CD8-positive, alpha-beta memory T cell (primary cell): ENCODE results near the gene ZNF621. TPM values are rescaled to one million over a fixed set of nuclear protein-coding genes. Genes with fewer than 3 reads are reported as not detected.

ENCODE experiments used
- CTCF ChIA-PET: fragments of 350-600 bp; sonication (Branson Sonifier 250); formaldehyde crosslinking; loops from one replicate; lab custom pipeline; 2021; ENCODE audit warnings: antibody characterized with exemption; lab: Charles Lee
- POLR2A ChIA-PET: fragments of 350-600 bp; sonication (Branson Sonifier 250); formaldehyde crosslinking; loops from one replicate; lab custom pipeline; 2021; ENCODE audit warnings: antibody characterized with exemption; lab: Charles Lee
- DNase-seq, 5 donors: peaks; one replicate each; pipeline versions ENCODE4 v3.0.0 to v3.0.0-alpha.2; 2020 to 2022; ENCODE audit warnings: mixed read lengths in 1 of 5
- H3K27ac ChIP-seq: one replicate; pipeline ENCODE4 v1.7.0; 2013; ENCODE audit warnings: low read depth, mild to moderate bottlenecking, low read length, moderate library complexity
- H3K27me3 ChIP-seq: 2 replicates; pipeline ENCODE4 v1.7.0; 2013; ENCODE audit warnings: low read length, mild to moderate bottlenecking; ENCODE audit not compliant: insufficient read depth, poor library complexity, severe bottlenecking
- H3K36me3 ChIP-seq: 2 replicates; pipeline ENCODE4 v1.7.0; 2013; ENCODE audit warnings: mild to moderate bottlenecking, low read length, moderate library complexity; ENCODE audit not compliant: insufficient read depth
- H3K4me1 ChIP-seq: 2 replicates; pipeline ENCODE4 v1.7.0; 2013; ENCODE audit warnings: mild to moderate bottlenecking, low read length, moderate library complexity; ENCODE audit not compliant: insufficient read depth
- H3K4me3 ChIP-seq: 2 replicates; pipeline ENCODE4 v1.7.0; 2013; ENCODE audit warnings: mild to moderate bottlenecking, low read length
- H3K9me3 ChIP-seq: 2 replicates; pipeline ENCODE4 v1.7.0; 2013; ENCODE audit warnings: mild to moderate bottlenecking, low read length
- H3K27ac Mint-ChIP-seq, 8 donors: one replicate each; pipeline ENCODE4 v1.8.0; 2020 to 2021; ENCODE audit warnings: mixed read lengths in 8 of 8, mild to moderate bottlenecking in 6 of 8, inconsistent platforms in 3 of 8, moderate library complexity in 3 of 8
- H3K27me3 Mint-ChIP-seq, 2 donors: one replicate each; pipeline ENCODE4 v1.8.0; 2020 to 2021; ENCODE audit warnings: mixed read lengths in 2 of 2, mild to moderate bottlenecking in 1 of 2, moderate library complexity in 1 of 2
- H3K36me3 Mint-ChIP-seq, 3 donors: one replicate each; pipeline ENCODE4 v1.8.0; 2020 to 2021; ENCODE audit warnings: mixed read lengths in 3 of 3, inconsistent platforms in 1 of 3, mild to moderate bottlenecking in 1 of 3
- H3K4me1 Mint-ChIP-seq, 3 donors: one replicate each; pipeline ENCODE4 v1.8.0; 2020 to 2021; ENCODE audit warnings: mixed read lengths in 3 of 3, inconsistent platforms in 1 of 3, mild to moderate bottlenecking in 1 of 3
- H3K4me3 Mint-ChIP-seq, 7 donors: one replicate each; pipeline ENCODE4 v1.8.0; 2020 to 2021; ENCODE audit warnings: mixed read lengths in 7 of 7, mild to moderate bottlenecking in 6 of 7, moderate library complexity in 4 of 7, inconsistent platforms in 2 of 7
- H3K9me3 Mint-ChIP-seq, 5 donors: one replicate each; pipeline ENCODE4 v1.8.0; 2020 to 2022; ENCODE audit warnings: mixed read lengths in 5 of 5, mild to moderate bottlenecking in 3 of 5, moderate library complexity in 2 of 5, inconsistent platforms in 1 of 5
- polyA plus RNA-seq: library from polyadenylated mRNA; unstranded; fragments of 300-500 nt; fragmentation: Illumina TruSeq; gene quantifications from one replicate; pipeline ENCODE4 v1.2.3, GENCODE V29; 2021
- total RNA-seq, 2 experiments: library from RNA; stranded (reverse); gene quantifications; one replicate each; pipeline ENCODE4 v1.2.3, GENCODE V29; 2021

The ZNF621 gene
- total and polyA plus RNA-seq, 3 experiments from 2014 or later = 3.2 to 22.5 (median 20.7) TPM

- Mint-ChIP-seq H3K27ac (peak overlapping the region in 1 of 8 donors; percentile 37), H3K4me3 (no peak overlapping the region), H3K27me3 (no peaks in the 10 kb centered on the region), H3K9me3 (no peaks in the 10 kb centered on the region), H3K36me3 (peaks cover 0 to 1% (median 0%) of the 10 kb centered on the region in 3 donors), H3K4me1 (peaks cover 0 to 2% (median under 1%) of the 10 kb centered on the region in 3 donors)
- no peaks in the 10 kb centered on the region for H3K9me3 ChIP-seq
- DNase-seq = no peak
- no peaks in the 10 kb centered on the region for H3K27me3 ChIP-seq
- ChIA-PET CTCF (no interaction called here), POLR2A (no interaction called here)
- H3K4me3 ChIP-seq = no peak overlapping the region
- no peak overlapping the region for H3K27ac ChIP-seq
- H3K36me3 ChIP-seq = no peaks in the 10 kb centered on the region
- H3K4me1 ChIP-seq = no peaks in the 10 kb centered on the region
These were observed 24.8 kb upstream of the ZNF621 start for GRCh38 chr3:40499952-40500351.

GRCh38 chr3:40502034-40502433 is 22.7 kb upstream of the ZNF621 start:
- no peak overlapping the region for H3K4me3 ChIP-seq
- peaks cover 0 to 3% (median 1%) of the 10 kb centered on the region in 3 donors for H3K36me3 Mint-ChIP-seq
- no peaks in the 10 kb centered on the region for H3K9me3 Mint-ChIP-seq
- H3K9me3 ChIP-seq = no peaks in the 10 kb centered on the region
- ChIA-PET CTCF (interaction anchor here (0.6 kb wide), 1 partner anchor 115 kb away, joined by 3 read pairs; the partner anchor contains the start of gene ENTPD3), POLR2A (no interaction called here)
- H3K4me3 Mint-ChIP-seq = no peak overlapping the region
- H3K27me3 Mint-ChIP-seq = no peaks in the 10 kb centered on the region
- no peaks in the 10 kb centered on the region for H3K27me3 ChIP-seq
- no peaks in the 10 kb centered on the region for H3K36me3 ChIP-seq
- H3K27ac ChIP-seq = no peak overlapping the region
- peaks cover 15 to 21% (median 20%) of the 10 kb centered on the region in 3 donors for H3K4me1 Mint-ChIP-seq
- H3K4me1 ChIP-seq = peaks cover 10% of the 10 kb centered on the region
- no peak overlapping the region for H3K27ac Mint-ChIP-seq
- no peak for DNase-seq

- Mint-ChIP-seq H3K27me3 (no peaks in the 10 kb centered on the region), H3K36me3 (peaks cover 0 to 3% (median 3%) of the 10 kb centered on the region in 3 donors), H3K9me3 (no peaks in the 10 kb centered on the region), H3K4me3 (peak overlapping the region; percentile 93 to 98 (median 97)), H3K27ac (peak overlapping the region in 5 of 8 donors; percentile 35 to 90 (median 54)), H3K4me1 (peaks cover 15 to 21% (median 20%) of the 10 kb centered on the region in 3 donors)
- ChIA-PET CTCF (interaction anchor here (0.7 to 1.5 kb wide), 4 partner anchors 19 to 197 kb away, joined by 3 to 8 read pairs (median 4); partner anchors contain the start of gene ZNF621), POLR2A (interaction anchor here (1.0 to 1.5 kb wide), 5 partner anchors 19 to 53 kb away, joined by 3 to 5 read pairs (median 4); partner anchors contain the start of gene ZNF621)
- Histone ChIP-seq H3K36me3 (no peaks in the 10 kb centered on the region), H3K4me3 (no peak overlapping the region), H3K9me3 (no peaks in the 10 kb centered on the region), H3K27ac (no peak overlapping the region), H3K4me1 (peaks cover 10% of the 10 kb centered on the region), H3K27me3 (no peaks in the 10 kb centered on the region)
- no peak for DNase-seq
These were observed 19.9 kb upstream of the ZNF621 start for GRCh38 chr3:40504636-40505430.

- Histone ChIP-seq H3K27ac (peak within 1 kb of the TSS; percentile 21), H3K9me3 (no peaks in the 10 kb centered on the region), H3K4me3 (peak within 1 kb of the TSS; percentile 79), H3K4me1 (peaks cover 10% of the 10 kb centered on the region), H3K36me3 (no peaks in the 10 kb centered on the region), H3K27me3 (no peaks in the 10 kb centered on the region)
- ChIA-PET POLR2A (interaction anchor here (0.5 to 1.5 kb wide), 7 partner anchors 18 to 697 kb away, joined by 3 to 5 read pairs (median 4); partner anchors contain the start of gene ZNF621), CTCF (interaction anchor here (0.7 to 1.5 kb wide), 5 partner anchors 18 to 53 kb away, joined by 3 to 8 read pairs (median 4); partner anchors contain the start of genes ZNF619 and ZNF621)
- Mint-ChIP-seq H3K4me1 (peaks cover 15 to 21% (median 20%) of the 10 kb centered on the region in 3 donors), H3K4me3 (peak within 1 kb of the TSS; percentile 93 to 98 (median 97)), H3K36me3 (peaks cover 3 to 9% (median 5%) of the 10 kb centered on the region in 3 donors), H3K9me3 (no peaks in the 10 kb centered on the region), H3K27me3 (no peaks in the 10 kb centered on the region), H3K27ac (peak within 1 kb of the TSS in 7 of 8 donors; percentile 23 to 97 (median 90))
- DNase-seq = peak; percentile 26 to 68 (median 34)
These were observed 18.9 kb upstream of the ZNF621 start, which contains the start of gene ZNF620 for GRCh38 chr3:40505599-40506462. Gene ZNF620, plus strand, starts transcription at chr3:40506039. Its CDS starts 314 bp downstream, at chr3:40506353.

GRCh38 chr3:40511031-40511718 is 13.6 kb upstream of the ZNF621 start:
- no peak for DNase-seq
- H3K27ac ChIP-seq = no peak overlapping the region
- peaks cover 7% of the 10 kb centered on the region for H3K4me1 ChIP-seq
- H3K4me3 ChIP-seq = no peak overlapping the region
- H3K27me3 ChIP-seq = no peaks in the 10 kb centered on the region
- H3K27ac Mint-ChIP-seq = no peak overlapping the region
- ChIA-PET POLR2A (no interaction called here), CTCF (no interaction called here)
- no peaks in the 10 kb centered on the region for H3K9me3 Mint-ChIP-seq
- H3K36me3 Mint-ChIP-seq = peaks cover 14 to 38% (median 18%) of the 10 kb centered on the region in 3 donors
- H3K4me1 Mint-ChIP-seq = peaks cover 7 to 8% (median 8%) of the 10 kb centered on the region in 3 donors
- no peak overlapping the region for H3K4me3 Mint-ChIP-seq
- H3K27me3 Mint-ChIP-seq = no peaks in the 10 kb centered on the region
- H3K9me3 ChIP-seq = no peaks in the 10 kb centered on the region
- H3K36me3 ChIP-seq = no peaks in the 10 kb centered on the region

GRCh38 chr3:40516201-40516600 is 8.6 kb upstream of the ZNF621 start:
- POLR2A ChIA-PET = no interaction called here
- H3K4me1 ChIP-seq = no peaks in the 10 kb centered on the region
- Mint-ChIP-seq H3K4me3 (no peak overlapping the region), H3K27me3 (no peaks in the 10 kb centered on the region), H3K36me3 (peaks cover 11 to 38% (median 16%) of the 10 kb centered on the region in 3 donors), H3K9me3 (no peaks in the 10 kb centered on the region), H3K27ac (no peak overlapping the region), H3K4me1 (no peaks in the 10 kb centered on the region)
- no peak for DNase-seq
- no peak overlapping the region for H3K4me3 ChIP-seq
- H3K36me3 ChIP-seq = no peaks in the 10 kb centered on the region
- H3K27me3 ChIP-seq = no peaks in the 10 kb centered on the region
- no peak overlapping the region for H3K27ac ChIP-seq
- H3K9me3 ChIP-seq = no peaks in the 10 kb centered on the region
- CTCF ChIA-PET = no interaction called here

- no peak overlapping the region for H3K27ac ChIP-seq
- H3K27me3 Mint-ChIP-seq = no peaks in the 10 kb centered on the region
- no peaks in the 10 kb centered on the region for H3K4me1 ChIP-seq
- no peaks in the 10 kb centered on the region for H3K9me3 Mint-ChIP-seq
- ChIA-PET POLR2A (no interaction called here), CTCF (no interaction called here)
- H3K4me3 ChIP-seq = no peak overlapping the region
- peak overlapping the region in 1 of 8 donors; percentile 22 for H3K27ac Mint-ChIP-seq
- no peaks in the 10 kb centered on the region for H3K4me1 Mint-ChIP-seq
- no peak for DNase-seq
- no peaks in the 10 kb centered on the region for H3K9me3 ChIP-seq
- no peaks in the 10 kb centered on the region for H3K36me3 ChIP-seq
- peaks cover 11 to 30% (median 14%) of the 10 kb centered on the region in 3 donors for H3K36me3 Mint-ChIP-seq
- no peaks in the 10 kb centered on the region for H3K27me3 ChIP-seq
- no peak overlapping the region for H3K4me3 Mint-ChIP-seq
These were observed 6.7 kb upstream of the ZNF621 start for GRCh38 chr3:40518067-40518466.
